Coronary artery (tissue), 2 donors: ENCODE data around the gene FAM168A.
A peak's percentile ranks its signal among the peaks of the same experiment; 100 is the strongest.

Experiments
- DNase-seq: peaks from one replicate; pipeline ENCODE4 v3.0.0-alpha.2; 2017; ENCODE audit warnings: low spot score
- H3K27ac ChIP-seq, 2 donors: fragments of 200-600 bp; sonication (generic); one replicate each; pipeline ENCODE4 v1.5.1; 2016 to 2019
- H3K4me3 ChIP-seq: fragments of 200-600 bp; sonication (generic); 2 replicates; pipeline ENCODE4 v1.5.1; 2016; ENCODE audit warnings: mild to moderate bottlenecking, moderate library complexity
- TF ChIP-seq, protein P1 (sequence below): fragments of 200-600 bp; sonication (generic); IDR thresholded peaks from one replicate; pipeline ENCODE4 v1.5.1; 2019; ENCODE audit warnings: antibody characterized with exemption

Gene FAM168A

DNA sequence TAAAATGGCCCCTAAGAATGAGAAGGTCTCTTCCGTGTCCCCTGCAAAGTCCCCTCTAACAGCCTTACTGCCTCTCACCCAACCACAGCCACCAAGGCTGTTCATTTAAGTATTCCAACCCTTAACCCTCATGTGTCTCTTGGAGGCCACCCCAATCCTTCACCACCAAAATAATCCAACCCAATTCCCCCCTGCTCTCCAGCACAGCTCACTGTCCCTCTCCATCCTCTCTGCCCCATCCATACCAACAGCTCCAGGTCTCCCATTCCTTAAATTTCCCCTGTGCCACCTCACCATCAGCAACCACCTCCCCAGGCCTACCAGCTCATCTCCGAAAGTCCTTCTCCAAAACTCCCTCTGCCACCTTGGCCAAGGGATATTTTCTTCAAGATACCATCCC lies 1.4 kb downstream of the FAM168A start:
- DNase-seq = no peak
- Histone ChIP-seq H3K27ac (no peak overlapping the region), H3K4me3 (peak overlapping the region; percentile 94)
- TF ChIP-seq, protein P1, sequence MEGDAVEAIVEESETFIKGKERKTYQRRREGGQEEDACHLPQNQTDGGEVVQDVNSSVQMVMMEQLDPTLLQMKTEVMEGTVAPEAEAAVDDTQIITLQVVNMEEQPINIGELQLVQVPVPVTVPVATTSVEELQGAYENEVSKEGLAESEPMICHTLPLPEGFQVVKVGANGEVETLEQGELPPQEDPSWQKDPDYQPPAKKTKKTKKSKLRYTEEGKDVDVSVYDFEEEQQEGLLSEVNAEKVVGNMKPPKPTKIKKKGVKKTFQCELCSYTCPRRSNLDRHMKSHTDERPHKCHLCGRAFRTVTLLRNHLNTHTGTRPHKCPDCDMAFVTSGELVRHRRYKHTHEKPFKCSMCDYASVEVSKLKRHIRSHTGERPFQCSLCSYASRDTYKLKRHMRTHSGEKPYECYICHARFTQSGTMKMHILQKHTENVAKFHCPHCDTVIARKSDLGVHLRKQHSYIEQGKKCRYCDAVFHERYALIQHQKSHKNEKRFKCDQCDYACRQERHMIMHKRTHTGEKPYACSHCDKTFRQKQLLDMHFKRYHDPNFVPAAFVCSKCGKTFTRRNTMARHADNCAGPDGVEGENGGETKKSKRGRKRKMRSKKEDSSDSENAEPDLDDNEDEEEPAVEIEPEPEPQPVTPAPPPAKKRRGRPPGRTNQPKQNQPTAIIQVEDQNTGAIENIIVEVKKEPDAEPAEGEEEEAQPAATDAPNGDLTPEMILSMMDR = no peak

DNA sequence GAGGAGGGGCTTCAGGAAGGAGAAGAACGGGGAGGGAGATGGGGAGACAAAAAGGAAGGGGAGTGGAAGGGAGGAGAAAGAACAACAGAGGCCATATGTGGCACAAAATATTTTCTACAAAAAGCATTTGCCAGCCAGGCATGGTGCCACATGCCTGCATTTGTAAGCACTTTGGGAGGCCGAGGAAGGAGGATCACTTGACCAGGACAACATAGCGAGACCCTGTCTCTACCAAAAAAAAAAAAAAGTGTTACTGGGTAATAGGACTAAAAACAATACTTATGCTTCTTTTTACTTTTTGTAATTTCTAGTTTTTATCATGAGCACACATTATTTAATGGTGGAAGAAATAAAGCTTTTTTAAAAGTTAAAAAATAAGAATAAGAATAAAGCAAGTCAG lies 5.3 kb downstream of the FAM168A start:
- Histone ChIP-seq H3K4me3 (no peak overlapping the region), H3K27ac (no peak overlapping the region)
- TF ChIP-seq, protein P1 = no peak
- DNase-seq = no peak

DNA sequence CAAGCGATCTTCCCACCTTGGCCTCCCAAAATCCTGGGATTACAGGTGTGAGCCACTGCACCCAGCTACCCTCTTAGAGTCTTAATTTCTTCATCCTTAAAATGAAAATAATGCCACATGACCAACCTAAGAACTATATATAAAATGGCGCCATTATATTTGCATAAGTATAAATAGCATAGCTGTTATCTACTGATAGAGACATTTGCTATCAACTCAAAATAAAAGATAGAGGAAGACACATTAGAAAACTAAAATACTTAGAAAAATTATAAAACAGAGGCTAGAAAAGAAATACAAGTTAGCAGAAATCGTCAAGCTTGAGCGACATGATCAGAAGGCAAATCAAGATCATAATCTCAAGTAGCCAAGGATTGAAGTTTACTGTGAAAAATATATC lies 6.2 kb downstream of the FAM168A start:
- no peak for DNase-seq
- TF ChIP-seq, protein P1 = no peak
- H3K27ac ChIP-seq = no peak overlapping the region
- H3K4me3 ChIP-seq = no peak overlapping the region

DNA sequence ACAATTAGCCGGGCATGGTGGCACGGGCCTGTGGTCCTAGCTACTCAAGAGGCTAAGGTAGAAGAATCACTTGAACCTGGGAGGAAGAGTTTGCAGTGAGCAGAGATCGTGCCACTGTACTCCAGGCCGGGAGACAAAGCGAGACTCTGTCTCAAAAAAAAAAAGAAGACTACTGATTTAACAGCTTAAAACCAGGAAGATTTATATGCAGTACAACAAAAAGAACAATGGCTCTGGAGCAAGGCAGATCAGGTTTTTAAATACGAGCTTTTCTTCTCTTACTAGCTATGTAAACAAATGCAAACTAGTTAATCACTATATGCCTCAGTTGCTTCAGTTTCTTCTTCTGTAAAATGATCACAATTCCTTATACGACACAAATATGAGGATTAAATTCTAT lies 6.9 kb downstream of the FAM168A start:
- Histone ChIP-seq H3K27ac (no peak overlapping the region), H3K4me3 (no peak overlapping the region)
- TF ChIP-seq, protein P1 = no peak
- DNase-seq = no peak

DNA sequence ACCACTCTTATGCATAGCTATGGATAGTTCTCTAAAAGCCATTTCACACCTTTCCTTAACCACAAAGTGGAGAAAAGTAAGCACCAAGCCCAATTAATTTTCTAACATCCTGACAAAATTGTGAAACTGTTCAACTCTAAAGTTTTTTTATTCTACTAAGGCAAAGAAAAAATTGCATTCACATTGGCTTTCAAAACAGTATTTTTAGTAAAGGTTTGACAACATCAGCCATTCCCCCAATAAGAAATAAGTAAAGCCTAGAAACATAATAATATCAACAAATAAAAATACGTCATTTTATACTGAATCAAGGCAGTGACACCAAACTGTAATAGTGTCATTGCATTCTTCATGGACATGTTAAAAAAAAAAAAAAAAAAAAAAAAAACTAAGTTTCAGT lies 11.1 kb downstream of the FAM168A start:
- H3K4me3 ChIP-seq = no peak overlapping the region
- no peak for DNase-seq
- TF ChIP-seq, protein P1 = no peak

DNA sequence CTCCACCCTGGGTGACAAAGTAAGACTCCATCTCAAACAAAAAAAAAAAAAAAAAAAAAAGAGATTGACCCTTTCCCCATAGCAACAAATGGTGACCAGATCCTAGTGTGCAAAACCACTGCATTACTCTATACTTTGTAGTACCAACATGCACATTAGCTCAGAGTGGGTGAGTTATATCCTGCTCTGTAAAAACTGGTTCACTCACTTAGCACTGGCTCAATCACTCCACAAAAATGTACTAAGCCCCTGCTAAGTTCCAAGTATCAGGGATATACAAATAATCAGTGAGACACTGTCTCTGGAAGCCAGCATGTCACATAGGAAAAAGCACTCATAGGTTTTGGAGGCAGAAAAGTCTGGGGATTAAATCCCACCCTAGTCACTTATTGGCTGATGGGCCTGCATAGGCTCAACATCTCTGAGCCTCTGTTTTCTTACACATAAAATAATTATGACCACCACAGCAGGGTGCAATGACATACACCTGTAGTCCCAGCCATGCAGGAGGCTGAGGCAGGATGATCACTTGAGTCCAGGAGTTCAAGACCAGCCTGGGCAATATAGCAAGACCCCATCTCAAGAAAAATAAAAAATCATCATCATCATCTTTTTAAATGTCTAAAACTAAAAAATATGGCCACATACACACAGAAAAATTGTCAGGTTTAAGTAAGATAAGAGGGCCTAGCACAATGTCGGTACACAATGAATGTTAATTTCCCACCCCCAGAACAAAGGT lies 11.9 kb downstream of the FAM168A start:
- H3K27ac ChIP-seq = no peak overlapping the region
- TF ChIP-seq, protein P1 = no peak
- H3K4me3 ChIP-seq = no peak overlapping the region
- no peak for DNase-seq

More for the DNA sequence above, 11.1 kb downstream of the FAM168A start:
- H3K27ac ChIP-seq = no peak overlapping the region

DNA sequence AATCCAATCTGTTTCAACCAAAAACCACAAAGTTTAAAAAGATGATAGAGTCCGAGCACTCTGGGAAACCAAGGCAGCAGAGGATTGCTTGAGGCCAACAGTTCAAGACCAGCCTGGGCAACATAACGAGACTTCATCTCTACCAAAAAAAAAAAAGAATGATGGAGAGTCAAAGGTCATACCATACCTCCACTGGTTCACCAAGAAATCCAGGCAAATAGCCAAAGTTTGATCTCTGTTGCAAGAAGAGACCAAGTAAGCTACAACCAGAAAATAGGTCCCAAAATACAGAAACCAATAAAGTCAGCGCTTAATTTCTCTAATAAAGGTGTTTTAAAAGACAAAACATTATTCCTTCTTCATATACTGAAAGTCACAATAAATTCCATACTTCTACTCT lies 13.1 kb downstream of the FAM168A start:
- Histone ChIP-seq H3K4me3 (no peak overlapping the region), H3K27ac (no peak overlapping the region)
- no peak for DNase-seq
- TF ChIP-seq, protein P1 = no peak
